Muscle layer of duodenum (tissue), 2 donors: ENCODE measurements around the gene IL23A.
"Not testable (repeated sequence)": the region's sequence is repeated elsewhere in the genome, so short reads cannot be mapped to it uniquely, and the experiment has no call there.

Source experiments
- H3K27ac ChIP-seq: one replicate; pipeline ENCODE4 v1.7.0; 2013; ENCODE audit warnings: mild to moderate bottlenecking, low read length
- H3K27me3 ChIP-seq: one replicate; pipeline ENCODE4 v1.7.0; 2013; ENCODE audit warnings: low read depth, mild to moderate bottlenecking, control low read depth, low read length
- H3K36me3 ChIP-seq, 2 donors: one replicate each; pipeline ENCODE4 v1.7.0; 2013; ENCODE audit warnings: low read length in 2 of 2, control low read depth in 1 of 2, mild to moderate bottlenecking in 1 of 2; ENCODE audit not compliant: insufficient read depth in 2 of 2, control insufficient read depth in 1 of 2
- H3K4me1 ChIP-seq, 2 donors: one replicate each; pipeline ENCODE4 v1.7.0; 2013; ENCODE audit warnings: low read length in 2 of 2, mild to moderate bottlenecking in 2 of 2, control low read depth in 1 of 2, moderate library complexity in 1 of 2; ENCODE audit not compliant: insufficient read depth in 2 of 2, control insufficient read depth in 1 of 2
- H3K4me3 ChIP-seq, 2 donors: one replicate each; pipeline ENCODE4 v1.7.0; 2013; ENCODE audit warnings: low read length in 2 of 2, low read depth in 1 of 2, mild to moderate bottlenecking in 1 of 2
- H3K9me3 ChIP-seq, 2 donors: one replicate each; pipeline ENCODE4 v1.7.0; 2013; ENCODE audit warnings: low read length in 2 of 2, control low read depth in 1 of 2, mild to moderate bottlenecking in 1 of 2; ENCODE audit not compliant: control insufficient read depth in 1 of 2
- donor health status: healthy.

IL23A gene

GRCh38 chr12:56330936-56331490 is 7.7 kb upstream of the IL23A start:
- no peak overlapping the region for H3K4me3 ChIP-seq
- no peaks in the 10 kb centered on the region for H3K9me3 ChIP-seq

DNA sequence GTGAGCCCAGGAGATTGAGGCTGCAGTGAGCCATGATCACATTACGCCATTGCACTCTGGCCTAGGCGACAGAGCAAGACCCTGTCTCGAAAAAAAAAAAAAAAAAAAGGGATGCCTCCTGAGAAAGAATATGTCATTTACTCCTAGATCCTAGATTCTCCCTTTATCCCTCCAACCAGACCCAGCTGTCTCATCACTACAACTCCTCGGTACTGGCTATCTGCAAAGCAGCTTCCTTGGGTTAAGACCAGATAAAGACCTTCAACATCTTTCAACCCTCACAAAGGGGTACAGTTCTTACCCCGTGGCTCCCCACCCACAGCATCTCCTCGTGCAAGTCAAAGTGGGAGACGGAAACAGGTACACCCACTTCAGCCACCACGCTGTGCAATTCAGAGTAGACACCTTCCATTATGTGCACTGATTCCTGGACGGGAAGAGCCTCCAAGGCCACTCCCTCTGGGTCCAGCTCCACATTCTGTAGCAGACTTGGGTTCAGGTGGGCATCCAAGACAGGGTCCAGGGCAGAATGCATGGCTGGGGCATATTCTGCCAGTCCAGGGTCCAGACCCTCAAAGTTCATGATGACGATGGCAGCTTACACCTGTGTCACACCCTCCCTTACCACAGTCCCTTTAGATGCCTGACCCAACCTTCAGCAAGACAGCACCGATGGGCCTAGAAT is 6.0 kb upstream of the IL23A start:
- Histone ChIP-seq H3K27me3 (no peaks in the 10 kb centered on the region), H3K4me3 (peak overlapping the region; percentile 62 to 94), H3K27ac (peak overlapping the region; percentile 100), H3K4me1 (peaks cover 0 to 12% of the 10 kb centered on the region in 2 donors), H3K9me3 (no peaks in the 10 kb centered on the region), H3K36me3 (peaks cover 5 to 9% of the 10 kb centered on the region in 2 donors)

More at GRCh38 chr12:56330936-56331490, 7.7 kb upstream of the IL23A start:
- Histone ChIP-seq H3K27me3 (no peaks in the 10 kb centered on the region), H3K4me1 (peaks cover 0 to 12% of the 10 kb centered on the region in 2 donors), H3K36me3 (peaks cover 22 to 25% of the 10 kb centered on the region in 2 donors), H3K27ac (no peak overlapping the region)

GRCh38 chr12:56333197-56333678 is 5.4 kb upstream of the IL23A start:
- H3K4me1 ChIP-seq, result peaks cover 0 to 12% of the 10 kb centered on the region in 2 donors

GRCh38 chr12:56333679-56334489 is 4.8 kb upstream of the IL23A start, which contains the start of gene PAN2:
Gene PAN2 (minus strand): TSS chr12:56334000. CDS start chr12:56333094, 906 bp downstream.
- Histone ChIP-seq H3K4me1 (peaks cover 0 to 12% of the 10 kb centered on the region in 2 donors), H3K9me3 (no peaks in the 10 kb centered on the region), H3K27ac (peak within 1 kb of the TSS; percentile 100), H3K27me3 (no peaks in the 10 kb centered on the region), H3K36me3 (no peaks in the 10 kb centered on the region), H3K4me3 (peak within 1 kb of the TSS; percentile 62 to 94)

More at GRCh38 chr12:56333197-56333678, 5.4 kb upstream of the IL23A start:
- Histone ChIP-seq H3K4me3 (peak overlapping the region; percentile 62 to 94), H3K9me3 (no peaks in the 10 kb centered on the region), H3K36me3 (peaks cover 0 to 4% of the 10 kb centered on the region in 2 donors), H3K27me3 (no peaks in the 10 kb centered on the region), H3K27ac (peak overlapping the region; percentile 100)

DNA sequence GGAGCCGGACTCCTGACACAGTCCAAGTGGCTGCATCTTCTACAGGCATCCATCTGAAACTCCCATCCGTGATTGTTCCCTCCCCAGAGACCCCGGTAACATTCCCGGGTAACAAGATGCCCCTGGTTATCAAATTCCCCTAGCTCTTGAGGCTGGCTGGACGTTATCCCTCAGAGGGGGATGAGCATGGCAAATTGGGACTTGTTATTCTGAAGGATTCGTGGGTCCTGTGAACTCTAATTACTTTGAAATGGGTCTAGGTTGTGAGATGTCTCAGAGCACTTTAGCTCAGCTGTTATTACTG is 4.2 kb upstream of the IL23A start:
- Histone ChIP-seq H3K27ac (peak overlapping the region; percentile 100), H3K9me3 (no peaks in the 10 kb centered on the region), H3K27me3 (no peaks in the 10 kb centered on the region), H3K36me3 (no peaks in the 10 kb centered on the region), H3K4me3 (peak overlapping the region; percentile 62 to 94), H3K4me1 (peaks cover 0 to 12% of the 10 kb centered on the region in 2 donors)

DNA sequence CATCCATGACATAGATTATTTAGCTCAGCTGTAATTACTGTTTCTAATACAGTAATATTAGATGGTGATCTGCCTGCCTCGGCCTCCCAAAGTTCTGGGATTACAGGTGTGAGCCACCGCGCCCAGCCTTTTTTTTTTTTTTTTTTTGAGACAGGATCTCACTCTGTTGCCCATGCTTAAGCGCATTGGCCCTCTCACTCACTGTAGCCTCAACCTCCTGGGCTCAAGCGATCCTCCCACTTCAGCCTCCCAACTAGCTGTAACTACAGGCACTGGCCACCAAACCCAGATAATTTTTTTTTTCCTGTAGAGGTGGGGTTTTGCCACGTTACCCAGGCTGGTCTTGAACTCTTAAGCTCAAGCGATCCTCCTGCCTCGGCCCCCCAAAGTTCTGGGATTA is 3.2 kb upstream of the IL23A start:
- peaks cover 0 to 12% of the 10 kb centered on the region in 2 donors for H3K4me1 ChIP-seq
- H3K27ac ChIP-seq, H3K4me3 ChIP-seq, H3K9me3 ChIP-seq, H3K36me3 ChIP-seq, H3K27me3 ChIP-seq: not testable (repeated sequence)

DNA sequence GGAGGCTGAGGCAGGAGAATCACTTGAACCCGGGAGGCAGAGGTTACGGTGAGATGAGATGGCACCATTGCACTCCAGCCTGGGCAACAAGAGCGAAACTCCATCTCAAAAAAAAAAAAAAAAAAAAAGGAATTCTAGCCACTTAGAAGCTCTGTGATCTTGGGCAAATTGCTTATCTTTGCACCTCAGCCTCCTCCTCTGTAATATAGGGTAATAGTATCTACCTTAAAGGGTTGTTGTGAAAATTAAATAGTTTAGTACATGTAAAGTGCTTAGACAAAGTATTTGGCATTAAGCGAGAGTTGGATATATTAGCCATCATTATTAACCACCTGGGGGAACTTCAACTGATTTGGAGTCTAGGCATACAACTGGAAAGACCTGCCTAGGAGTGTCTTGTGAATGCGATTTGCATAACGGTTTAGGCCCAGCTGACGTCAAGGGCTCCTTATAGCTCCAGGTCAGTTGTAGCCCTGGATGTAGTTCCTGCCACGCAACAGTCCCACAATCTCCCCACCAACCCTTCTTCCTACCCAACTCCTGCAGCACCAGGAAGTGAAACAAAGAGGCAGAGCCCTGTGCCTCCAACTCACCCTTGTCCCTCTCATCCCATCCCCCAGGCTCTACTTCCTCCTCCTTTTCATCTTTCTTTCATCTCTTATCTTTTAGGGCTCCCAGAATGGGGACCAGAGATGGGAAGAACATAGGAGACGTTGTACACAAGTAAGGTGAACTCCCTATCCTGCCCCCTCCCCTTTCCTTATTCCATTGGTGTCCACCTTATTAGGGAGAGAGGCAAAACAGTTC is 2.1 kb upstream of the IL23A start:
- Histone ChIP-seq H3K36me3 (peaks cover 0 to 5% of the 10 kb centered on the region in 2 donors), H3K27me3 (no peaks in the 10 kb centered on the region), H3K27ac (no peak overlapping the region), H3K9me3 (no peaks in the 10 kb centered on the region), H3K4me3 (no peak overlapping the region), H3K4me1 (peaks cover 0 to 12% of the 10 kb centered on the region in 2 donors)

- peaks cover 0 to 7% of the 10 kb centered on the region in 2 donors for H3K4me1 ChIP-seq
These were observed 882 bp upstream of the IL23A start for GRCh38 chr12:56337753-56338251.

GRCh38 chr12:56339158-56339422 is 406 bp downstream of the IL23A start:
- Histone ChIP-seq H3K27ac (no peak overlapping the region), H3K4me1 (peaks cover 0 to 3% of the 10 kb centered on the region in 2 donors), H3K4me3 (no peak overlapping the region), H3K27me3 (no peaks in the 10 kb centered on the region), H3K36me3 (peaks cover 16 to 23% of the 10 kb centered on the region in 2 donors), H3K9me3 (no peaks in the 10 kb centered on the region)

More at GRCh38 chr12:56337753-56338251, 882 bp upstream of the IL23A start:
- H3K27me3 ChIP-seq, result no peaks in the 10 kb centered on the region
- H3K4me3 ChIP-seq, result no peak overlapping the region
- peaks cover 3 to 10% of the 10 kb centered on the region in 2 donors for H3K36me3 ChIP-seq
- H3K27ac ChIP-seq, result no peak overlapping the region
- H3K9me3 ChIP-seq, result no peaks in the 10 kb centered on the region

GRCh38 chr12:56341616-56342015 is 2.9 kb downstream of the IL23A start:
- Histone ChIP-seq H3K4me1 (no peaks in the 10 kb centered on the region), H3K4me3 (no peak overlapping the region), H3K27me3 (no peaks in the 10 kb centered on the region), H3K36me3 (peaks cover 29 to 33% of the 10 kb centered on the region in 2 donors), H3K9me3 (no peaks in the 10 kb centered on the region), H3K27ac (no peak overlapping the region)
